H9 (cell line): ENCODE results near the gene FASTK. TPM values are rescaled to one million over a fixed set of nuclear protein-coding genes. Genes with fewer than 3 reads are reported as not detected.

Experiments used
- DNase-seq: peaks from one replicate; pipeline ENCODE4 v3.0.0-alpha.2; 2017
- H2AFZ ChIP-seq: one replicate; pipeline ENCODE4 v1.6.1; 2013; ENCODE audit warnings: mild to moderate bottlenecking, low read length, control low read depth, moderate library complexity
- H2AK5ac ChIP-seq: 2 replicates; pipeline ENCODE4 v1.6.1; 2013; ENCODE audit warnings: low read length, control low read depth, mixed read lengths; ENCODE audit not compliant: insufficient read length
- H2BK120ac ChIP-seq: one replicate; pipeline ENCODE4 v1.6.1; 2013; ENCODE audit warnings: low read depth, mild to moderate bottlenecking, low read length, control low read depth, inconsistent platforms; ENCODE audit not compliant: poor library complexity, severe bottlenecking
- H2BK12ac ChIP-seq: 2 replicates; pipeline ENCODE4 v1.6.1; 2013; ENCODE audit warnings: low read length, control low read depth, mixed read lengths, low read depth; ENCODE audit not compliant: insufficient read length
- H2BK15ac ChIP-seq: 2 replicates; pipeline ENCODE4 v1.6.1; 2013; ENCODE audit warnings: low read depth, low read length, control low read depth
- H2BK20ac ChIP-seq: one replicate; pipeline ENCODE4 v1.6.1; 2013; ENCODE audit warnings: low read depth, mild to moderate bottlenecking, low read length, control low read depth, inconsistent platforms; ENCODE audit not compliant: poor library complexity, severe bottlenecking
- H2BK5ac ChIP-seq: 2 replicates; pipeline ENCODE4 v1.6.1; 2013; ENCODE audit warnings: low read length, control low read depth, mixed read lengths; ENCODE audit not compliant: insufficient read length
- H3K14ac ChIP-seq: 2 replicates; pipeline ENCODE4 v1.6.1; 2013; ENCODE audit warnings: low read length, control low read depth; ENCODE audit not compliant: insufficient read depth
- H3K18ac ChIP-seq: 2 replicates; pipeline ENCODE4 v1.6.1; 2013; ENCODE audit warnings: low read depth, mild to moderate bottlenecking, mixed read lengths, low read length, control low read depth; ENCODE audit not compliant: insufficient read length
- H3K23ac ChIP-seq: 2 replicates; pipeline ENCODE4 v1.6.1; 2013; ENCODE audit warnings: low read length, control low read depth, mixed read lengths, low read depth; ENCODE audit not compliant: insufficient read length
- H3K23me2 ChIP-seq: 2 replicates; pipeline ENCODE4 v1.6.1; 2013; ENCODE audit warnings: low read depth, mild to moderate bottlenecking, mixed read lengths, low read length, control low read depth; ENCODE audit not compliant: insufficient read length, poor library complexity, severe bottlenecking
- H3K27ac ChIP-seq: 2 replicates; pipeline ENCODE4 v1.5.1; 2013; ENCODE audit warnings: low read length, control low read depth, mixed read lengths, low read depth; ENCODE audit not compliant: insufficient read length
- H3K27me3 ChIP-seq: 2 replicates; pipeline ENCODE4 v1.6.1; 2013; ENCODE audit warnings: low read length, control low read depth, inconsistent platforms; ENCODE audit not compliant: insufficient read depth
- H3K4ac ChIP-seq: 2 replicates; pipeline ENCODE4 v1.6.1; 2013; ENCODE audit warnings: low read depth, mild to moderate bottlenecking, control low read depth, inconsistent platforms, low read length, moderate library complexity
- H3K4me1 ChIP-seq: 2 replicates; pipeline ENCODE4 v1.6.1; 2013; ENCODE audit warnings: low read length, control low read depth, inconsistent platforms; ENCODE audit not compliant: insufficient read depth
- H3K4me2 ChIP-seq: 2 replicates; pipeline ENCODE4 v1.6.1; 2013; ENCODE audit warnings: low read length, control low read depth, mixed read lengths; ENCODE audit not compliant: insufficient read length, insufficient read depth
- H3K56ac ChIP-seq: 2 replicates; pipeline ENCODE4 v1.6.1; 2013; ENCODE audit warnings: low read depth, mild to moderate bottlenecking, mixed read lengths, low read length, control low read depth; ENCODE audit not compliant: insufficient read length
- H3K79me1 ChIP-seq: 2 replicates; pipeline ENCODE4 v1.6.1; 2013; ENCODE audit warnings: low read depth, mild to moderate bottlenecking, moderate library complexity, low read length, control low read depth, inconsistent platforms; ENCODE audit not compliant: insufficient read depth, poor library complexity, severe bottlenecking
- H3K79me2 ChIP-seq: 2 replicates; pipeline ENCODE4 v1.6.1; 2013; ENCODE audit warnings: low read length, control low read depth, inconsistent platforms; ENCODE audit not compliant: insufficient read depth
- H3K9ac ChIP-seq: 2 replicates; pipeline ENCODE4 v1.6.1; 2013; ENCODE audit warnings: low read length, control low read depth, mixed read lengths; ENCODE audit not compliant: insufficient read length; ENCODE audit errors: extremely low read depth
- H3K9me3 ChIP-seq: one replicate; pipeline ENCODE4 v1.6.1; 2013; ENCODE audit warnings: low read depth, low read length, inconsistent platforms; ENCODE audit not compliant: control insufficient read depth
- H3T11ph ChIP-seq: one replicate; pipeline ENCODE4 v1.6.1; 2013; ENCODE audit warnings: mild to moderate bottlenecking, low read length, control low read depth, inconsistent platforms
- H4K20me1 ChIP-seq: one replicate; pipeline ENCODE4 v1.6.1; 2013; ENCODE audit not compliant: control insufficient read depth, insufficient read length, insufficient read depth
- H4K5ac ChIP-seq: 2 replicates; pipeline ENCODE4 v1.6.1; 2013; ENCODE audit warnings: low read depth, mild to moderate bottlenecking, mixed read lengths, low read length, control low read depth; ENCODE audit not compliant: insufficient read length
- H4K8ac ChIP-seq: replicated peaks from 2 replicates; pipeline ENCODE4 v1.6.1; 2013; ENCODE audit warnings: low read length, control low read depth, mixed read lengths, low read depth; ENCODE audit not compliant: insufficient read length
- H4K91ac ChIP-seq: 2 replicates; pipeline ENCODE4 v1.6.1; 2013; ENCODE audit warnings: low read depth, mild to moderate bottlenecking, moderate library complexity, mixed read lengths, low read length, control low read depth; ENCODE audit not compliant: insufficient read length
- H3K27ac Mint-ChIP-seq, 3 experiments: 2 replicates in 2 of 3; 3 replicates in 1 of 3; pipeline ENCODE4 v1.8.0; 2020 to 2021; ENCODE audit warnings: mixed read lengths in 3 of 3, mild to moderate bottlenecking in 1 of 3, moderate library complexity in 1 of 3
- H3K27me3 Mint-ChIP-seq: 2 replicates; pipeline ENCODE4 v1.8.0; 2021; ENCODE audit warnings: low read depth, mild to moderate bottlenecking, moderate library complexity, mixed read lengths
- H3K36me3 Mint-ChIP-seq, 3 experiments: 2 replicates in 2 of 3; 3 replicates in 1 of 3; pipeline ENCODE4 v1.8.0; 2020 to 2021; ENCODE audit warnings: low read depth in 3 of 3, mixed read lengths in 3 of 3; ENCODE audit not compliant: insufficient read depth in 1 of 3
- H3K4me1 Mint-ChIP-seq, 2 experiments: 2 replicates each; pipeline ENCODE4 v1.8.0; 2020; ENCODE audit warnings: mixed read lengths in 2 of 2
- H3K4me3 Mint-ChIP-seq, 2 experiments: 2 replicates in 1 of 2; 3 replicates in 1 of 2; pipeline ENCODE4 v1.8.0; 2020 to 2021; ENCODE audit warnings: mild to moderate bottlenecking in 2 of 2, mixed read lengths in 2 of 2, moderate library complexity in 1 of 2
- H3K9me3 Mint-ChIP-seq, 2 experiments: 2 replicates in 1 of 2; 3 replicates in 1 of 2; pipeline ENCODE4 v1.8.0; 2020; ENCODE audit warnings: mild to moderate bottlenecking in 2 of 2, mixed read lengths in 2 of 2, moderate library complexity in 1 of 2
- CTCF ChIP-seq: fragments of 200-600 bp; sonication (generic); conservative IDR thresholded peaks from 3 replicates; pipeline ENCODE4 v1.8.0; 2021; ENCODE audit warnings: antibody characterized with exemption, mild to moderate bottlenecking
- WGBS: extraction: QIAGEN DNeasy Blood & Tissue Kit; methylation state at CpG from one replicate; pipeline ENCODE4 v1.1.7; 2013; ENCODE audit warnings: missing lambda C conversion rate, low lambda C conversion rate, mixed read lengths; ENCODE audit not compliant: insufficient read length; ENCODE audit errors: extremely low coverage; 5-methylcytosine and 5-hydroxymethylcytosine counted together
- total RNA-seq: library from RNA; stranded (reverse); gene quantifications from 2 replicates; pipeline ENCODE4 v1.2.1, GENCODE V29; 2021

FASTK gene
- total RNA-seq, 1 experiment from 2014 or later, result 57.8 TPM

- Histone ChIP-seq H2BK120ac (no peak overlapping the region), H3K56ac (no peak overlapping the region), H3K9me3 (no peaks in the 10 kb centered on the region), H4K20me1 (no peaks in the 10 kb centered on the region), H3K4ac (no peak overlapping the region), H4K8ac (no peak overlapping the region), H2BK20ac (no peak overlapping the region), H2AFZ (no peak overlapping the region), H3K79me1 (peaks cover 3% of the 10 kb centered on the region), H4K5ac (no peak overlapping the region), H3K4me1 (peaks cover 13% of the 10 kb centered on the region), H2BK12ac (no peak overlapping the region), H3K9ac (no peak overlapping the region), H3K79me2 (peaks cover 3% of the 10 kb centered on the region; the same call in 1 of the 2 replicates), H3K4me2 (peak overlapping the region; percentile 68), H3K18ac (no peak overlapping the region), H2AK5ac (no peak overlapping the region), H3K23me2 (peaks cover 3% of the 10 kb centered on the region), H3K27ac (peak overlapping the region; percentile 62), H2BK15ac (no peak overlapping the region), H4K91ac (no peak overlapping the region), H2BK5ac (no peak overlapping the region), H3K23ac (no peak overlapping the region), H3K14ac (no peak overlapping the region), H3K27me3 (no peaks in the 10 kb centered on the region), H3T11ph (no peak overlapping the region)
- H3K4me3 Mint-ChIP-seq, result peak overlapping the region; percentile 19 to 61
- no peak for TF ChIP-seq CTCF
- H3K4me1 Mint-ChIP-seq, result peaks cover 28 to 40% of the 10 kb centered on the region in 2 experiments
- peaks cover 0 to 6% (median 2%) of the 10 kb centered on the region in 3 experiments; a peak in 5 of 7 replicates for H3K36me3 Mint-ChIP-seq
- H3K27ac Mint-ChIP-seq, result peak overlapping the region in 2 of 3 experiments; percentile 33 to 98; a peak in 3 of 7 replicates
- WGBS, result no CpG with 5 or more reads among the region's 23 CpGs
- peak; percentile 88 for DNase-seq
- no peaks in the 10 kb centered on the region for H3K9me3 Mint-ChIP-seq
- no peaks in the 10 kb centered on the region; the same call in 1 of the 2 replicates for H3K27me3 Mint-ChIP-seq
Observed at GRCh38 chr7:151104411-151105235, 24.0 kb upstream of the FASTK start.
